HPDE6-E6E7 (cell line): ENCODE results near the gene SPIRE2.
"Not testable (repeated sequence)": the region's sequence is repeated elsewhere in the genome, so short reads cannot be mapped to it uniquely, and the experiment has no call there.

Experiments used
- DNase-seq: peaks from one replicate; pipeline ENCODE4 v3.0.0; 2011; ENCODE audit warnings: missing footprints; ENCODE audit errors: extremely low spot score

Gene SPIRE2

DNA sequence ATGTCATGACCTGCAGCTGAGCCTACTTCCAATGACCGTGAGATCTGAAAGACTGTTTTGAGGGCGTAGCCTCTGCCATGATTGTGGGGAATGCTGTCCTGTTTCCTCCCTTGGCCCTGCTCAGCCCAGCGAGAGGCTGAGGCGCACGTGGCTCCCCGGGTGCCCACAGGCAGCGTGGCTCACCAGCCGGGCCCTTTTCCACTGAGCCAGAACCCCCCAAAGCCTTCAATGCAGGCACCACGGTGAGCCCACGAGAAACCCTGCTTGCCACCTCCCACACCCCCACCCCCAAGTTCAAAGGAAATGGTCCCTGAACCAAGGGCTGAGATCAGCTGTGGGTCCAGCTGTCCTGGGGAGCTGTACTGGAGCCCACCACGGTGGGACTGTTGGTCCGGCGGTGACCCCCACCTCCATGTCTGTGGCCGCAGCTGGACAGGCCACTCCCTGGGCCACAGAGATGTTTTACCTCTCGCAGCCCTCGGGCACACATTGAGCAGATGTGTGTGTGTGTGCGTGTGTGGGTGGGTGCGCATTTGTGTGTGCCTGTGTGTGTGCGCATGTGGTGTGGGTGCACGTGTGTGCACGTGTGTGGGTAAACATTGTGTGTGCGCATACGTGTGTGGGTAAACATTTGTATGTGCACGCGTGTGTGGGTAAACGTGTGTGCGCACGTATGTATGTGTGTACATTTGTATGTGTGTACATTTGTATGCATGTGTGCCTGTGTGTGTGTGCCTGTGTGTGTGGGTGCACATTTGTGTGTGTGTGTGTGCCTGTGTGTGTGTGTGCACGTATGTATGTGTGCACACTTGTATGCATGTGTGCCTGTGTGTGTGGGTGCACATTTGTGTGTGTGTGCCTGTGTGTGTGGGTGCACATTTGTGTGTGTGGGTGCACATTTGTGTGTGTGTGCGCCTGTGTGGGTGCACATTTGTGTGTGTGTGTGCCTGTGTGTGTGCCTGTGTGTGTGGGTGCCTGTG lies 85.4 kb downstream of the SPIRE2 start:
- DNase-seq, result no peak

DNA sequence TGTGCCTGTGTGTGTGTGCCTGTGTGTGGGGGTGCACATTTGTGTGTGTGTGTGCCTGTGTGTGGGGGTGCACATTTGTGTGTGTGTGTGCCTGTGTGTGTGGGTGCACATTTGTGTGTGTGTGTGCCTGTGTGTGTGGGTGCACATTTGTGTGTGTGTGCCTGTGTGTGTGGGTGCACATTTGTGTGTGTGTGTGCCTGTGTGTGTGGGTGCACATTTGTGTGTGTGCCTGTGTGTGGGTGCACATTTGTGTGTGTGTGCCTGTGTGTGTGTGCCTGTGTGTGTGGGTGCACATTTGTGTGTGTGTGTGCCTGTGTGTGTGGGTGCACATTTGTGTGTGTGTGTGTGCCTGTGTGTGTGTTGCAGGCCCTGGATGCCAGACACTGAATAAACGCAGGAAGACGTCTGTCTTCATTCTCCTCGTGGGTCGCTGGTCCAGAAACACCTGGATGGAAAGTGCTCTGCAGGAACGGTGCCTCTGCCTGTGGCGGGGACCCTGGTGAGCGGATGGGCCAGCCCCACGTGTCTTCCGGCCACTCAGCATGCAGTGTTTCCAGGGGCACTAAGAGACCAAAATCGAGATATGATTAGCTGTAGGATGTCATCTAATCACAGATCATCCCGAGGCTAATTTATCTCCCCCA lies 86.5 kb downstream of the SPIRE2 start:
- DNase-seq, result not testable (repeated sequence)

DNA sequence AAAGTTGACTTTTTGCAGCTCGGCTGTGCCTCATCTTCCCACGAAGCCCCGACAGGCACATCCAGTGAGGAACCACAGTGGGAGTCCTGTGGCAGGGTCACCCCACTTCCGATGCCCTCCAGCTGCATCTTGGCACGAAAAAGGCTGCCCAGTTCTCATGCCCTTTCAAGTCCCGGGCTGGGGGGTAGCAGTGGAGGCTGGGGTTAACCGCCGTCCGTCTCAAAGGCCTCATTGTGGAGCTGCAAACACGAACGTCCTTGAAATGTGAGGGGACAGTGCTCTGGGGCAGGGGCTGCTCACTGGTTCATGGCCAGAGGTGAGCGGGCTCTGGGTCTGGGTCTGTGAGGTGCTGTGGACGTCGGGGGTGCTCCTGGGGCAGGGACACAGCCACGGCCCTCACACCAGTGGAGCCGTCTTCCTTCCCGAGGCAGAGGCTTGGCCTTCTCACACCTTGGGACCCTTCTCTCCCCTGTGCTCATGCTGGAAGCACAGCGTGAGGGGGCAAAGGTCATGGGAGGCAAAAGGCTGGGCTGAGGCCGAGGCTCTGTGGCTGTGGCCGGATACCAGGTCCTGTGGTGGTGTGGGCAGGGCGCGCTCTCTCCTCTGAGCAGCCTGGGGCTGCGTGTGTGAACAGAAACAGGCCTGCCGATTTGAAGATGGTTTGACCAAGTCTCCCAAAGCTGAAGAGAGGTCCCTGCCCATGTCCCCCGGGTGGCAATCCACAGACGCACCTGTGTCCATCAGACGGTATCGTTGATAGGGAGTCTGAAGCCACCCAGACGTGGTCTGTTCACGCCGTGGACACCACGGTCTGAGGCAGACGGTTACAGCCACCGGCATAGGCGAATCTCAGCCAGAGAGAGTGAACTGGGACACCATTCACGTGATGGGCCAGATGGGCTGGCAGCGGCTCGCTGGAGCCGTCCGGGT lies 87.3 kb downstream of the SPIRE2 start:
- no peak for DNase-seq

DNA sequence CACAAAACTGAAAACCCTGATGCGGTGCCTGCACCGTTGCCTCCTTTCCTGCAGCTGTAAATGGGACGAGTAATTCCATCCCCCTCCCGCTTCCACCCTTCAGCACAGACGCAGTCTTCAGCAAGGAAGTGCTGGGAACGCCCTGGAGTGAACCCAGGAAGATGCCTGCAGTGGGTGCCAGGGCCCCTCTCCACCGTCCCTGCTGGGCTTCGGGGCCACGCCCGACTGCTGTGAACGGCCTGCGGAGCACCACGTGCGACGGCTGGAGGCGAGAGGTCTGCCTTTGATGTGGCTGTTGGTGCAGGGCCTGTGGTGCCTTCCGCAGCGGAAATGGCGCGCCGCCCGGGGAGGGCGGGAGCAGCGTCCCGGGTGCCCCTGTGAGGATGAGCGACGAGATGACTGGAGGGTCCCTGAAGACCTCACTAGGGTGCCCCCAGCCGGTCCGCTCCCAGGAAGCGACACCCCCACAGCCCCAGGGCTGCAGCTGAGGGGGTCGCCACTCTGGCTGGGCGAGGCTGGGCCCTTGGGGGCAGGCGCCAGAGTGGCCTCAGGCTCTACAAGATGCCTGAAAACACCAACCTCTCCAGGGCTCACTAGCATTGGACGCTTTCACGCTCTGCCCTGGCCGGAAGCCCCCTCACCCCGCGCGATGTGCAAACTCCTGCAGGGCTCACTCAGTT lies 89.6 kb downstream of the SPIRE2 start:
- DNase-seq, result peak; percentile 73

DNA sequence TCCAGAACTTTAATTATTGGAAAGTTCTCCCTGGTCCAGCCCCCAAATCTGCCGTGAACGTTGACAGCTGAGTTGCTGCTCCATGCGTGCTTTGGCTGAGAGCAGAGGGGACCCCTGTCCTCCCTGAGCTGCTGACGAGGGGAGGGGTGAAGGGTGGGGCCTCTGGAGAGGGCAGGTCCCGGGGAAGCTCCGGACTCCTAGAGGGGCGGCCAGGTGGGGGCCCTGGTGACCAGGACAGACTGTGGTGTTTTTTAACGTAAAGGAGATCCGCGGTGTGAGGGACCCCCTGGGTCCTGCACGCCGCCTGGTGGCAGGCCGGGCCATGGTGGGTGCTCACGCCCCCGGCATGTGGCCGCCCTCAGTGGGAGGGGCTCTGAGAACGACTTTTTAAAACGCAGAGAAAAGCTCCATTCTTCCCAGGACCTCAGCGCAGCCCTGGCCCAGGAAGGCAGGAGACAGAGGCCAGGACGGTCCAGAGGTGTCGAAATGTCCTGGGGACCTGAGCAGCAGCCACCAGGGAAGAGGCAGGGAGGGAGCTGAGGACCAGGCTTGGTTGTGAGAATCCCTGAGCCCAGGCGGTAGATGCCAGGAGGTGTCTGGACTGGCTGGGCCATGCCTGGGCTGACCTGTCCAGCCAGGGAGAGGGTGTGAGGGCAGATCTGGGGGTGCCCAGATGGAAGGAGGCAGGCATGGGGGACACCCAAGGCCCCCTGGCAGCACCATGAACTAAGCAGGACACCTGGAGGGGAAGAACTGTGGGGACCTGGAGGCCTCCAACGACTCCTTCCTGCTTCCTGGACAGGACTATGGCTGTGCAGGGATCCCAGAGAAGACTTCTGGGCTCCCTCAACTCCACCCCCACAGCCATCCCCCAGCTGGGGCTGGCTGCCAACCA lies 90.4 kb downstream of the SPIRE2 start, which contains the start of gene MC1R:
MC1R (plus strand) TSS at position 410 of the 895 bp plus-strand sequence; CDS start at position 807, 397 bp downstream.
- no peak for DNase-seq

DNA sequence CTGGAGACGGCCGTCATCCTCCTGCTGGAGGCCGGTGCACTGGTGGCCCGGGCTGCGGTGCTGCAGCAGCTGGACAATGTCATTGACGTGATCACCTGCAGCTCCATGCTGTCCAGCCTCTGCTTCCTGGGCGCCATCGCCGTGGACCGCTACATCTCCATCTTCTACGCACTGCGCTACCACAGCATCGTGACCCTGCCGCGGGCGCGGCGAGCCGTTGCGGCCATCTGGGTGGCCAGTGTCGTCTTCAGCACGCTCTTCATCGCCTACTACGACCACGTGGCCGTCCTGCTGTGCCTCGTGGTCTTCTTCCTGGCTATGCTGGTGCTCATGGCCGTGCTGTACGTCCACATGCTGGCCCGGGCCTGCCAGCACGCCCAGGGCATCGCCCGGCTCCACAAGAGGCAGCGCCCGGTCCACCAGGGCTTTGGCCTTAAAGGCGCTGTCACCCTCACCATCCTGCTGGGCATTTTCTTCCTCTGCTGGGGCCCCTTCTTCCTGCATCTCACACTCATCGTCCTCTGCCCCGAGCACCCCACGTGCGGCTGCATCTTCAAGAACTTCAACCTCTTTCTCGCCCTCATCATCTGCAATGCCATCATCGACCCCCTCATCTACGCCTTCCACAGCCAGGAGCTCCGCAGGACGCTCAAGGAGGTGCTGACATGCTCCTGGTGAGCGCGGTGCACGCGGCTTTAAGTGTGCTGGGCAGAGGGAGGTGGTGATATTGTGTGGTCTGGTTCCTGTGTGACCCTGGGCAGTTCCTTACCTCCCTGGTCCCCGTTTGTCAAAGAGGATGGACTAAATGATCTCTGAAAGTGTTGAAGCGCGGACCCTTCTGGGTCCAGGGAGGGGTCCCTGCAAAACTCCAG lies 91.5 kb downstream of the SPIRE2 start:
- no peak for DNase-seq

DNA sequence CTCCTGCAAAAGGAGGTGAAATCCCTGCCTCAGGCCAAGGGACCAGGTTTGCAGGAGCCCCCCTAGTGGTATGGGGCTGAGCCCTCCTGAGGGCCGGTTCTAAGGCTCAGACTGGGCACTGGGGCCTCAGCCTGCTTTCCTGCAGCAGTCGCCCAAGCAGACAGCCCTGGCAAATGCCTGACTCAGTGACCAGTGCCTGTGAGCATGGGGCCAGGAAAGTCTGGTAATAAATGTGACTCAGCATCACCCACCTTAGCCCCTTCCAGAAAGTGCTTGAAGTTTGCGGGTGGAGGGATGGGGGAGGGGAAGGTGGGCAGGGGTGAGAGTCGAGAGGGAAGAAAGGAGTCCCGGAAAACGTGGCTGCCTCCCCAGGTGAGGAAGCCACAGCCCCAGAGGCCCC lies 92.4 kb downstream of the SPIRE2 start:
- no peak for DNase-seq
